NCI-H1105 (cell line): ENCODE data around the gene CFAP20.

Experiments used
- DNase-seq: peaks from one replicate; lab custom pipeline; 2025; lab: John Stamatoyannopoulos, UW

Gene CFAP20

DNA sequence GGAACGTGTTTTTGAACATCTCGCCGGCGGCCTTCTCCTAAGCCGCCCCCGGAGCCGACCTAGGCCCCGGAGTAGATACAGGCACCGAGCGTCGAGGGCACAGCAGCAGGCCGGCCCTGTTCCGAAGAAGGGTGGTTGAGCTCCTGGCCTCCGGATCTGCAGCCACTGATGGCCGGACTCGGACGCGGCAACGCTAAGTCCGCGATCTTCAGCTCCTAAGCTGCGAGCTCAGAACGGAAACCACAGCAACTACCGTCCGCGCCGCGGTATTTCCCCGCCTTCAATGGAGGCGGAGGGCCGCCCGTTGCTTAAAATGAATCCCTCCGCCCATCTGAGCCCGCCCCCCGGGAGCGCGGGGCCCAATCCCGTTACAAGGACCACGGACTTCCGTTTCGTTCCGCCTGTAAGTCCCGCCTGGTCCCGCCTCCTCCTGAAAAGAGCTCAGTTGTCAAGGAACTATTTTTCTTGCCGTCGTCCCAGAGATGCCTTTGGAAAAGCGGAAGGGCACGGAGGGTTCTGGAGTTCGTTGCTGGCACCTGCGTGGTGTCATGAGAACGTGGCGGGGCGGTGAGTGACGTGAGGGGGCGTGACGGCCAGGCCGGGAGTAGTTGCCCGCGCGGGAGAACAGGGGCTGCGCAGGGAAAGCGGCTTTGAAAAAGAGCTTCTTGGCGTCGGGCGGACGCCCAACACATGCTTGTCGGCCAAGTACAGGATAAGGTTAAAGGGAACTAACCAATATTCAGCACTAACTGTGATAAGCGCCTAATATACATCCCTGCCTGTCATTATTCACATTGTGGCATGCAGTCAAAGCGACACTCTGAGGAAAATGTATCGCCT, at the start of gene CFAP20:
TSS of gene CFAP20 (minus strand) at position 285 of the 840 bp plus-strand sequence. CDS start at position 19, 266 bp downstream.
- peak; percentile 95 for DNase-seq

DNA sequence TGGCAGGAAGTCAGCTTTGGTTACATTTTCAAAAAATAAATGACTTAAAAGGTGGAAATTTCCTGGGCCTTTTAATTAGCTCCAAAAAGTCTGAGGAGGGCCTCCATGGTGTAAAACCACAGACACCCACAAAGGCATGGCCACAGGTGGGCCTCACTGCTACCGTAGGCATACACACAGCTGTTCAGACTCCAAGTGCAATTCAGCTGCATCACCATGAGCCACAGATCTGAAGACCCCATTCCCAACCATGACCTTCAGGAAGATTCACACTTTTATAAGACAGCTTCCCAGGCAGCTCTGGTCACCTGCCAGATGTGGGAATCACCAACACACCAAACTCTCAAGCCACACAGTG, 48.2 kb upstream of the CFAP20 start:
- no peak for DNase-seq

DNA sequence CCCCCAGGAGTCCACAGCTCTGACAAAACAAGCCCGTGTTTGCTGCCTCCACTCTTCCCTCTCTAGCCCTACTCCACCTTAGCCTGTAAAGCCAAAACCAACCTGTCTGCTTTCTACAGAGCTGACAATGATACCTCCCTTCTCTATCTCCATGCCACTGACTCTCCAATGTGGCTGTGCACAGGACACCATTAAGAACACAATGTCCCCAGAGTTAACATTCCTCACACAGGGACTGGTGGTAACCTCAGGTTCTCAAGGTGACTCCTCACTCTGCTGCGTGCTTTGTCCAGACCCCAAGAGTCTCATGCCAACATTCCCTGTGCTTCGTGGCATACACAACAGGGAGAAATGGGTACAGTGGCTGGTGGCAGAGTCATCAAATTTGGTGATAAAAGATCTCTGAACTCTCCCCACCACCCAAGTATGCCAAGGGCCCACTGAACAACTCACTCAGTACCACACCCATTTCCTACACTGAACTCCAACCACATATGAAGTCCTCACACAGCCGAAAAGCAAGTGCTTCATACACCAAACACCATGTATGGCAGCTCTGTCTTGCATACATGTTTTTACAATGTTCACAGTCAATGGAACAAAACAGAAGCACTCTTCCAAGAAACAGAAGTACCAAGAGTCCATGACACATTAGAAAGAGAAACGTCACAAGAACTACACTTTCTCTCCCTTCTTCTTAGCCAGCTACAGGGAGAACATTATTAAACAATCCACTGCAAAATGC, 47.6 kb upstream of the CFAP20 start:
- DNase-seq, result no peak

DNA sequence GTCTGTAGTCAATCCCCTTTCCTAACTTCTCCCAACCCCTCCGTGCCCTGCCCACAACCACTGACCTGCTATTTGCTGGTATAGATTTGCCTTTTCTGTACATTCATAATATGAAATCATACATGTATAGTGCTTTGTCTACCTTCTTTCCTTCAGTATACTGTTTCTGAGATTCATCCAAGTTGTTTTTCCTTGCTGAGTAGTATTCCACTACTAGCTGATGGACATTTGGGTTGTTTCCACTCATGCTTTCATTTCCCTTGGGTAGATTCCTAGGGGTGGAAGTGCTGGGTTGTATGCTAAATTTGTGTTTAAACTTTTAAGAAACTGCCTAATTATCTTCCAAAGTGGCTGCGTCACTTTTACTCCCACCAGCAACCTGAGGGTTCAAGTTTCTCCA, 41.0 kb upstream of the CFAP20 start:
- DNase-seq, result no peak

DNA sequence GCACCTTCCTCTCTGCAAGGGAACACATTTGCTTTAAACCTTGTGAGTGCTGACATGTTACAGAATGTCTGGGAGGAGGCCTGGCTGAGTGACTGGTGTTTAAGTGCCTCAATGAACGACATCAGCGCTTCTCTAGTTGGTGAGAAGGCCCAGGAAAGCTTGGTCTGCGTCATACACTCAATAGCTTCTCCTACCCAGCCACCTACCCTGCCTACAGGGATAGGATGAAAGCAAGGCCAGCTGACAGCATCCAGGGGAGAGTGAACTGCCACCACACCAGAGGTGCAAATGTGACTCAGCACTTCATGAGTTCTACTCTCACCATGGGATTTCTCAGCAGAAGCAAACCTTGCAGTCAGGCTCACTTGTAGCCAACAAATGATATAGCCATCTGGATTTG, 31.7 kb upstream of the CFAP20 start:
- no peak for DNase-seq

DNA sequence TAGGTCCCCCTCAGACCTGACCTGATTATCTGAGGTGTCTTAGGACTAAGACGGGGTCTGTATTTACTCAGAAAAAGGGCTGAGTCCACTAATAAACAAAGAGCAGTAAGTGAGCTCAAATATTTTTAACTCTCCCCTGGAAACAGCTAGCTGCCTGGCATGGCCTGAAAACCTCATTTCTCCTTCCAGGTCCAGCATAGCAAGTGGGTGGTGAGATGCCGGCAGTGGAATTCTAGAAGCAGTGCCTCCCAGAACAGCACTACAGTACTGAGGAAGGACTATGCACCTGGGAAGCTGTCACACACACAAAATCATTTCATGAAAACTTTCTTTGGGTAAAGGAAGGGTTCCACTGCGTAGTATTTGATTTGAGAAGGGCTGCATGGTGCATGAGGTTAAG, 29.5 kb upstream of the CFAP20 start:
- no peak for DNase-seq

DNA sequence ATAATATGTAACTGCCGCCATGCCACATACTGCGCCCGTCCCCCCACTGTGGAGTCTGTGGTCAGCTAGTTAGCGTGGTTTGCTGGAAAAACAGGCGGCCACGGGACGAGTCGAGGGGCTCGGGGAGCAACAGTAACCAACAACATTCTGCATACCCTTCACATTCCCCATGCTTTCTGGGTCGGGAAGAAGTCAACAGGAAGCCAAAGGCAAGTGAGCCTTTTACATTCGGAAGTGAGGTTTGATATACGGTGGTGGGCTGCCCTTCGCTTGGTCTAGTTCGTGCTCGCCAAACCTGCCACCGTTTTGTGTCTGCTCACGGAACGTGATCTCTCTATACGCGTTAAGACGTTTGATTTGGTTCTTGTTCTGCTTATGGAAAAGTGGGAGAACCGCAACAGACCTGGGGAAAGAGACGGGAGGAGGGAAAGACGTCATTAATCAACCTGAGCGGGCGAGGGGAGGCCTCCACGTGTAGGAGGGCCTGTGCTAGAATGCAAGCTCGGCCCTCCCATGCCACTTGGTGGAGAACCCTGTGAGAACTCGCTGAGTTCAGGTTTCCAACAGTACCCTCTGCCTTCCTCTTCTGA, 28.9 kb upstream of the CFAP20 start:
- DNase-seq, result no peak

DNA sequence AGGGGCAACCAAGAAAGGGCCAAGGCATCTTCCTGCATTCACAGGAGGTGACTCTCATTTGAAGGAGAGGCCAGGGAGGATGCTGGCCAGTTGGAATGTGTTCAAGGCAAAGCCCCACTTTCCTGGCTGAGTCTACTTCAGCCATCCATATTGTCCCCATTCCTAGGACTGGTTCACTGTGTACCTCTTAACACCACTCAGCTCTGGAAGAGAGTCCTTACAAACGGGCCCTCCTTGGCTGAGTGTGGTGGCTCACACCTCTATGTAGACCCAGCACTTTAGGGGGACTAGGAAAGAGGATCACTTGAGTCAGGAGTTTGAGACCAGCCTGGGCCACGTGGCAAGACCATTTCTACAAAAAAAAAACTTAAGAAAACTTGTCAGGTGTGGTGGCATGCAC, 28.1 kb upstream of the CFAP20 start:
- no peak for DNase-seq

DNA sequence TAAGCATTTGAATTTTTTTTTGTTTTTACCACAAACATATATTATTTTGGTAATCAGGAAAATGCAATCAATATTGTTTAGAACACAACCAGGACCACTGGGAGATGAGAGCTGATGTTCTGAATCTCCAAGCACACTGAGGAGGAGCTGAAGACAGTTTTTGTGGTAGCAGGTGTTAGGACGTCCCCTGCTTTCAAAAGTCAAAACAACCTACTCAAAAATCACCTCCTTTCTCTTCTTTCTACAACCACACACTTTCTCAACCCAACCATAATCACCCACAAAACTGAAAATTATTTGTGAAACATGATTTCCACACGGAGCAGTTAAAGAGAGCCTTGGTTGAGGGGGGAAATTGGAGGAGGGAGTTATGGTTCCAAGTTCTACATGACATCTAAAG, 26.7 kb upstream of the CFAP20 start:
- no peak for DNase-seq

DNA sequence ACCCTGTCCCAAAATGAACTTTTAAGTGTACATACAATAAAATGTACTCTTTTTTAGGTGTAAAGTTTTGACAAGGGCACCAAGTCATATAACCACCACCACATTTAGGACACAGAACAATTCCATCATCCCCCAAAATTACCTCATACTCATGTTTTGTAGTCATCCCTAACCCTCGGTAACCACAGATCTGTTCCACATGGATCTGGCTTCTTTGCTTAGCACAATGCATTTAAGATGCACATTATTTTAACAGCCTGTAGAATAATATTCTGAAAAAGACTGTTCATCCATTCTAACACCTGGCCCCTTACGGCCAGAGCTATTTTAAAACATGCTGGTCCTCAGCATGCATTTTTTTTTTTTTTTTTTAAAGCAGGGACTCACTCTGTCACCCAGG, 25.2 kb upstream of the CFAP20 start:
- DNase-seq, result no peak

DNA sequence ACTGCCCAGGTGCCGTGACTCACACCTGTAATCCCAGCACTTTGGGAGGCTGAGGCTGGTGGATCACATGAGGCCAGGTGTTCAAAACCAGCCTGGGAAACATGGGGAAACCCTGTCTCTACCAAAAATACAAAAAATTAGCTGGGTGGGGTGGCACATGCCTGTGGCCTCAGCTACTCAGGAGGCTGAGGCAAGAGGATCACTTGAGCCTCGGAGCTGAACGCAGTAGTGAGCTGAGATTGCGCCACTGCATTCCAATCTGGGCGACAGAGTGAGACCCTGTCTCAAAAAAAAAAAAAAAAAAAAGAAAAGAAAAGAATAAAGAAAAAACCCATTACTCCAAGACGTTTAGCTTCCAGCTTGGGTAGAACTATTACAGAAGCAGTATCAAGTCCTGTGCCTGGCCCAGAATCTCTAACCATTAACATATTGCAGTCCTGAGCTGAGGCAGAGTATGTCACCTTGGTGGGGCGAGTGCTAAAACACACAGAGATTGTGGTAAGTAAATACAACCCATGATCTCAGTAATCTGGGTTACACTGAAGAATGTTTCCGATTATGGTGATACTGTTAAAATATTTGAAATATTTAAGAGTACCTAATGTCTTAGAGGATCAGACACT, 23.2 kb upstream of the CFAP20 start:
- DNase-seq, result no peak

DNA sequence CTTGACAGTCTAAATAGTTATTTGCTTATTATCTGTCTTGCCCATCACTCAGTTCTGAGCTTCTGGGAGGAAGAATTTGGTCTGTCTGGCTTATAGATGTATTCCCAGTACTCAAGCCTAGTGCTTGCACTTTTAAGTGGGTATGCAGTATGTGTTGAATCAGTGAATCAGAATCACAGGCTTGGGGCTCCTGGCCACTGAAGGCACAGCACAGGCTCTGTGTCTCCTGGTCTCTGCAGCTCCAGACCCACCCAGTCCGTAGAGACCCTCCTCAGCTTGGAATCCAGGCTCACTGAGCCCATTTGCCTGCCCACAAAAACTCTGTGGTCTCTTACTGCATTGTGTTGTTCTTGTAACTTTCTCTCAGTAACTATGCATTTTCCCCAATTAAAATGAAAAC, 19.3 kb upstream of the CFAP20 start:
- DNase-seq, result no peak

DNA sequence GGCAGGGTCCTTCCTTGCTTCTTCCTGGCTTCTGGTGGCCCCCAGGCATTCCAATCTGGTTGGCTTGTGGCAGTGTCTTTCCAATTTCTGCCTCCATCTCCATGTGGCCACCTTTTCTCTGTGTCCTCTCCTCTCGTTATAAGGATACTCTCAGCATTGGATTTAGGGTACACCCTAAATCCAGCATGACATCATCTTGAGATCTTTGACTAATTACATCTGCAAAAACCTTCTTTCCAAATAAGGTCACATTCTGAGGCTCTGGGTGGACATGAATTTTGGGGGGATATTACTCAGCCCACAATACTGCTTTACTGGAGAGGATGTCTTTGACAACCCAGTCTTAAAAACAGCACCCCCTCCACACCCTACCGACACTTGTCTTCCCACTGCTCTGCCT, 18.9 kb upstream of the CFAP20 start:
- DNase-seq, result no peak

DNA sequence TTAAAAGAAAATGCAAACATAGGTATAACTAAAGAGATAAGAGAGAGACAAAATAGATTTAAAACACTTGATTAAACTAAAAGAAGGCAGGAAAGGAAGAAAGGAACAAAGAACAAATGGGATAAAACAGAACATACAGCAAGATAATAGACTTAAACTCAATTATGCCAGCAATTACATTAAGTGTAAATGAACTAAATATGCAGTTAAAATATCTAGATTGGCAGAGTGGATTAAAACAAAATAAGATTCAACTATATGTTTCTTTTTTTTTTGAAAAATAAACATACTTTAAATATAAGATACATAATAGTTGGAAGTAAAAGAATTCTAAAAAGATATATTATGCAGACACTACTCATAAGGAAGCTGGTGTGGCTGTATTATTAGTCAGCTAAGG, 9.7 kb upstream of the CFAP20 start:
- no peak for DNase-seq

DNA sequence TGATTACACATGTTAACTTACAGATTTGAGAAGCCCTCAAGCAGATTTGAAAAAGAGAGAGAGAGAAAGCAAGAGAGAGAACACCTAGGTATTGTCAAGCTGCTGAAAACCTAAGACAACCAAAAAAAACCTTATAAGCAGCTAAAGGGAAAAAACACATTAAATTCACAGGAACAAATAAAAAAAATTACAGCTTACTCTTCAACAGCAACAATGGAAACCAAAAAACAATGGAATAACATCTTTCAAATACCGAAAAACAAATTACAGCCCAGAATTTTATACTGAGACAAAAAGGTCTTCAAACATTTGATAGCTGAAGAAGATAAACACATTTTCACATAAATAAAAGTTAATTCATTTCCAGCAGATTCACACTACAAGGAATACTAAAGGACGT, 8.4 kb upstream of the CFAP20 start:
- no peak for DNase-seq

DNA sequence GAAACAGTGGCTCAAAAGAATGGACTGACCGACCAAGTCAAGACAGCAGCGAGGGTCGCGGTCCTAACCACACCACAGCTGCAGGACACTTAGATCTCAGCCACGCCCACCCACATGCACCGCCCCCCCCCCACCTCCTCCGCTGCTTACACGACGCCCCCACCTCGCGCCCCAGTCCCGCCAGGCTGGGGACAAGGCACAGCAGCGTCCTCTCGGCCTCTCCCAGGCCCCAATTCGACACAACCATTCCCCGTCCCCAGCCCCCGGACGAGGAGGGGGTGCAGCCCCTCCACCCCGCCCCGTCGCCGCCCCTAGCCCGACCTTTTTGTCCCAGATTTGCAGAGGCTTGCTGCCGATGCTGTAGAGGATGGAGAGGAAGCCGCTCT, 477 bp downstream of the CFAP20 start:
- DNase-seq, result no peak

DNA sequence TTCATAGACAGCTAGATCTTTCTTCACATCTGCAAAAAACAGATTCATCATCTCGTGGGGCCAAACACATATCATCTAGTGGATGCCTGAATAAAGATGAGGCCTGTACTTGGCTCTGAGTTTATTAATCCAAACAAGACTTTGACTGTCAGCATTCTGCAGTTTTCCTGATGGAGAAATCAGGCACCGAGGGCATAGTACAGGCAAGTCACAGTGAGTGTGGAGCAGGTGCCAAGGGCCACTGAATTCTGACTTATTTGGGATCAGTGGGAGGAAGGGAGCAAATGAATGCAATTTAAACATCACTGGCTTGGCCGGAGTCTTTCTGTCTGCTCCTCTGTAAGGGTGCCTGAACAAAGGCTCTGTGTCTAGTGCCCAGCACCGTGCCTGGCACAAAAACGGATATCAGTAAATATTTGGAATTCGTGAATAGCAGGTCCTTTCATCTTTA, 975 bp downstream of the CFAP20 start:
- DNase-seq, result no peak

DNA sequence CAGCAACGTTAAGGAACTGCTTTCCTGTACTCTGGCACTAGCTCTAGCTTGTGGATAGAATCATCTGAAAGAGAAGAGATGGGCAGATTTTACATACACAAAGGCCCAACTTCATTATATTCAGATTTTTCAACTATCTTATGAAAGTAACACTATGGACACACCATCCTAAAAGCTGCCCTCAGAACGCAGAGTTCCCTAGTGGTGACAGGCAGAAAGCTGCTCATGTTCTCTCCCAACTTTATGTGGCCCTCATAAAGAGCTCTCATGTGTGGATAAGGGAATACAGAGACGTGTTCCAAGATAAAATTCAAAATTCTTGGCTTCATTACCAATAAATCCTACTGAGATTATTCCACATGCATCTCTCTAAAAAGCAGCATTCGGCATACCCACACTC, 1.5 kb downstream of the CFAP20 start:
- DNase-seq, result no peak

DNA sequence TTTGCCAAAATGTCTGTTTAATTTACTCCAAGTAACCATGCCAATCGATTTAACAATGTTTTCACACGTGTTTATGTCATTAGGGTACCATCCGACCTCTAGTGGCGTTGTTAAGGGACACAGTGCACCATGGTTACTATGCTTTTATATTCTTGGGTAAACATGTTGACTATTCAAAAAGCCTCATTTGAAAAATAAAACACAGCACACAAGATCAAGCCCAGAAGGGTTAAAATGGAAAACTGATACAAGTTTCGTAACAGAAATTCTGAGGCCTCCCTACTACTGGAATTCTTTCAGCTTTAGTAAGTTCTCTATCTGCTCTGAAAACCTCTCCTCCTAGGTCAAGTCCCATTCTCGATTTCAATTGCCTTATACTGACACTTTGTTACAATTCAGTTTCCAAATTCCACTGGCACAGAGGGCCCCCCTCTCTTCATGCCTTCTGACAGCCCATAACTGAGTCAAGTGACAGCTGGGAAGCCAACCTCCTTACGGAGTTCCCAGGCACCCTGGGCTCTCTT, 2.1 kb downstream of the CFAP20 start:
- DNase-seq, result no peak

DNA sequence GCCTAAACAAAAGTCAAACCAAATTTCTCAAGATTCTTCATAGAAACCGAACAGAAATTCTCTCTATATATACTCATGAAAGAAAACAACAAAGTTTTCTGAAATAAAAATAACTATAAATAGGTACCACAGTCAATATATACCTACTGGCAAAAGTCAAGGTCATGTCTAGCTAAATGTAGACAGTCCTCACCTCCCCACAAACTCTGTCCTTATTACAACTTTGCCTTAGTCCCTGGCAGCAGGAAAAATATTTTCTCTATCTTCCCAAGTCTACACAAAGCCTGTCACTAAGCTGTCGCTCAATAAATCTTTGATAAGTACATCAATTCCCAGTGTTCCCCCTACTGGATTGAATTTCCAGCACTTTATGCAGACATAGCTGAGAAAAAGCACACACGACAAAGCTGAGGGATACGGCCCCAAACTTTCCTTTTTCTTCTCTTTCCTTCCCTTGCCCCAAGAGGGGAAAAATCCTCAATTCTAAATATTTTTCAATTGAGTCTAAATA, 2.7 kb downstream of the CFAP20 start:
- DNase-seq, result no peak

DNA sequence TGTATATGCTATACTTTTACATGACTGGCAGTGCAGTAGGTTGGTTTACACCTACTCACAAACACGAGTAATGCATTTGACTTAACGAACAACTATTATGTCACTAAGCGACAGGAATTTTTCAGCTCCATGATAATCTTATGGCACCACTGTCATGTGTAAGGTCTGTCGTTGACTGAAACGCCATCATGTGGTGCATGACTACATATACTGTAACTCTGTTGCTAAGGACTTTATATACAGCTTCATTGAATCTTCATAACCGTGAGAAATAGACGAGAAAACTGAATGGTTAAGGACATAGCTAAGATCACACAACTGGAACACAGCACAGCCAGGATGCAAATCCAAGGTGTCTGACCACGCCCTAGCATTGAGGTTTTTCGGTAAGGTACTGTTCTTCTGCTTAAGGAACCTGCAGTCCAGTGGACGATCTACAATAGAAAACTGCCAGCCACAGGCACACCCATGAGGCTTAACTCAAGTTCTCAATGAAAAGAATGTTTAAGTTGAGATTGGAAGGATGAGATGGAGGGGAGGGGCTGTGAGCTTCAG, 3.3 kb downstream of the CFAP20 start:
- no peak for DNase-seq

DNA sequence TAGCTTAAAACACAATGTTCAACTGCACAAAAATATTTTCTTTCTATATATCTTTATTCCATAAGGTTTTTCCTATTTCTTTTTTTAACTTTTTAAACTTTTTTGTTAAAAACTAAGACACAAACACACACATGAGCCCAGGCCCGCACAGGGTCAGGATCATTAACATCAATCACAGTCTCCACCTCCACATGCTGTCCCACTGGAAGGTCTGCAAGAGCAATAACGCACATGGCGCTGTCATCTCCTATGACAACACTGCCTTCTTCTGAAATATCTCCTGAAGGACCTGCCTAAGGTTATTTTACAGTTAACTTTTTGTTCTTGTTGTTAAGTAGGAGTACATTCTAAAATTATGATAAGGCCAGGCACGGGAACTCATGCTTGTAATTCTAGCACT, 4.1 kb downstream of the CFAP20 start:
- DNase-seq, result no peak
